Liver (tissue), 9 donors: ENCODE data around the gene PPP6R1. TPM values are rescaled to one million over a fixed set of nuclear protein-coding genes. Genes with fewer than 3 reads are reported as not detected.

Source experiments
- DNase-seq: peaks from one replicate; pipeline ENCODE4 v3.0.0-alpha.2; 2017; ENCODE audit warnings: low spot score
- H3K27ac ChIP-seq, 2 donors: one replicate each; pipeline ENCODE4 v1.7.0; 2013; ENCODE audit warnings: inconsistent platforms in 2 of 2, low read length in 2 of 2, control low read depth in 1 of 2, low read depth in 1 of 2, mild to moderate bottlenecking in 1 of 2
- H3K27me3 ChIP-seq, 4 donors: one replicate each; pipeline versions ENCODE4 v1.6.1 to v1.7.0; 2013; ENCODE audit warnings: low read length in 3 of 4, inconsistent platforms in 1 of 4, mild to moderate bottlenecking in 1 of 4, moderate library complexity in 1 of 4; ENCODE audit not compliant: control insufficient read depth in 4 of 4, insufficient read depth in 4 of 4
- H3K36me3 ChIP-seq, 4 donors: one replicate each; pipeline versions ENCODE4 v1.6.1 to v1.7.0; 2013; ENCODE audit warnings: low read length in 3 of 4, mild to moderate bottlenecking in 3 of 4, low read depth in 1 of 4, moderate library complexity in 1 of 4; ENCODE audit not compliant: control insufficient read depth in 4 of 4, insufficient read depth in 3 of 4
- H3K4me1 ChIP-seq, 4 donors: one replicate each; pipeline versions ENCODE4 v1.6.1 to v1.7.0; 2013; ENCODE audit warnings: low read length in 3 of 4, mild to moderate bottlenecking in 3 of 4, moderate library complexity in 1 of 4; ENCODE audit not compliant: control insufficient read depth in 4 of 4, insufficient read depth in 4 of 4
- H3K4me3 ChIP-seq, 3 donors: one replicate each; pipeline versions ENCODE4 v1.6.1 to v1.7.0; 2013; ENCODE audit warnings: low read length in 3 of 3, control low read depth in 1 of 3, low read depth in 1 of 3, mild to moderate bottlenecking in 1 of 3
- H3K9ac ChIP-seq, 2 donors: one replicate each; pipeline ENCODE4 v1.7.0; 2013; ENCODE audit warnings: low read length in 2 of 2, mild to moderate bottlenecking in 2 of 2, moderate library complexity in 2 of 2, control low read depth in 1 of 2, low read depth in 1 of 2
- H3K9me3 ChIP-seq, 4 donors: one replicate each; pipeline versions ENCODE4 v1.6.1 to v1.7.0; 2013; ENCODE audit warnings: low read length in 3 of 4; ENCODE audit not compliant: control insufficient read depth in 4 of 4
- CTCF ChIP-seq: fragments of 150-350 bp; IDR thresholded peaks from 2 replicates; pipeline ENCODE4 v1.5.1; 2017; ENCODE audit warnings: improper control_type of control experiment, low read depth, low read length; ENCODE audit not compliant: missing input control
- EGR1 ChIP-seq, 2 donors: IDR thresholded peaks; 2 replicates each; pipeline ENCODE4 v1.6.1; 2016 to 2018; ENCODE audit warnings: antibody characterized with exemption in 2 of 2, low read depth in 2 of 2
- FOXA1 ChIP-seq: IDR thresholded peaks from 2 replicates; pipeline ENCODE4 v1.6.1; 2016; ENCODE audit warnings: antibody characterized with exemption
- FOXA2 ChIP-seq: IDR thresholded peaks from 2 replicates; pipeline ENCODE4 v1.6.1; 2016; ENCODE audit warnings: antibody characterized with exemption
- GABPA ChIP-seq, 2 donors: IDR thresholded peaks in 1 of 2; conservative IDR thresholded peaks in 1 of 2; 2 replicates each; pipeline ENCODE4 v1.6.1; 2016; ENCODE audit warnings: antibody characterized with exemption in 2 of 2, mild to moderate bottlenecking in 1 of 2, moderate library complexity in 1 of 2
- HNF4A ChIP-seq, 2 donors: conservative IDR thresholded peaks; 2 replicates each; pipeline ENCODE4 v1.6.1; 2016; ENCODE audit warnings: antibody characterized with exemption in 2 of 2, mild to moderate bottlenecking in 2 of 2
- HNF4G ChIP-seq: IDR thresholded peaks from 2 replicates; pipeline ENCODE4 v1.6.1; 2016; ENCODE audit warnings: antibody characterized with exemption
- JUND ChIP-seq, 2 donors: IDR thresholded peaks; 2 replicates each; pipeline ENCODE4 v1.6.1; 2016; ENCODE audit warnings: antibody characterized with exemption in 2 of 2
- NR2F2 ChIP-seq: IDR thresholded peaks from 2 replicates; pipeline ENCODE4 v1.6.1; 2016; ENCODE audit warnings: antibody characterized with exemption
- RAD21 ChIP-seq, 2 donors: IDR thresholded peaks; 2 replicates each; pipeline ENCODE4 v1.6.1; 2016; ENCODE audit warnings: antibody characterized with exemption in 2 of 2, mild to moderate bottlenecking in 2 of 2
- RXRA ChIP-seq, 2 donors: IDR thresholded peaks; 2 replicates each; pipeline ENCODE4 v1.6.1; 2017 to 2018; ENCODE audit warnings: antibody characterized with exemption in 2 of 2, mild to moderate bottlenecking in 1 of 2
- SP1 ChIP-seq: IDR thresholded peaks from 2 replicates; pipeline ENCODE4 v1.6.1; 2018; ENCODE audit warnings: antibody characterized with exemption, mild to moderate bottlenecking
- TAF1 ChIP-seq: conservative IDR thresholded peaks from 2 replicates; pipeline ENCODE4 v1.6.1; 2016; ENCODE audit warnings: antibody characterized with exemption, mild to moderate bottlenecking
- YY1 ChIP-seq: IDR thresholded peaks from 2 replicates; pipeline ENCODE4 v1.6.1; 2016; ENCODE audit warnings: antibody characterized with exemption, mild to moderate bottlenecking
- WGBS: extraction: QIAGEN DNeasy Blood & Tissue Kit; methylation state at CpG from one replicate; pipeline ENCODE4 v1.1.7; 2013; 5-methylcytosine and 5-hydroxymethylcytosine counted together
- polyA plus RNA-seq, 2 donors: library from polyadenylated mRNA; stranded (reverse) in 1 of 2; unstranded in 1 of 2; fragments of 200-250 nt in 1 of 2; fragments of >200 nt in 1 of 2; fragmentation: Nextera tagmentation in 1 of 2; extraction: Ambion mirVana in 1 of 2; gene quantifications; one replicate each; pipeline versions ENCODE4 v1.2.1 to v1.2.3, GENCODE V29; 2013 to 2015
- total RNA-seq, 2 donors: library from RNA; depleted of rRNA; stranded (reverse); fragments of >200 nt; gene quantifications; one replicate each; pipeline ENCODE4 v1.2.3, GENCODE V29; 2014
- TF ChIP-seq, protein P1 (sequence below): IDR thresholded peaks from 2 replicates; pipeline ENCODE4 v1.6.1; 2016; ENCODE audit warnings: antibody characterized with exemption
- TF ChIP-seq, protein P2 (sequence below): IDR thresholded peaks from 2 replicates; pipeline ENCODE4 v1.6.1; 2016; ENCODE audit warnings: antibody characterized with exemption
- TF ChIP-seq, protein P3 (sequence below): IDR thresholded peaks from 2 replicates; pipeline ENCODE4 v1.6.1; 2016; ENCODE audit warnings: antibody characterized with exemption
- donor health status: healthy.
- donor health status: healthy.
- donor health status: healthy.
- donor health status: healthy.
- donor health status: healthy.

PPP6R1 gene
- total and polyA plus RNA-seq, 4 donors, result 5.5 to 40.1 (median 22.5) TPM

DNA sequence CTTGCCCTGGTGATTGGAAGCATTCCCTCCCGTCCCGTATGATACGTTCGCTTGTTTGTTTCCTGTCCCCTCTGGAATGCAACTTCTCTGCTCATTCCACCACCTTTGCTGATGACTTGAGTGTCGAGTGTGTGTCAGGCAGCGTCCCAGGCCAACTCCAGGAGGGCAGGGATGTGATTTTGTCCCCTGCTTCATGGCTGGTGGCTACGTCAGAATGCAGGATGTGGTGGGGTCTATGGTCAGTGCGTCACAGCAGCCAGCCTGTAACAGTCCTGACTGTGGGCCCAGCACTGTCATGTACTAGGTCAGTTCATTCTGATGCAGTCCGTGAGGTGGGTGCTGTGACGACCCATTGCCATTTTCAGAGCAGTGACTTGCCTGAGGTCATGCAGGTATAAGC is 41.2 kb upstream of the PPP6R1 start:
- peaks cover 0 to 7% (median 3%) of the 10 kb centered on the region in 4 donors for H3K4me1 ChIP-seq
- no peaks in the 10 kb centered on the region for H3K27me3 ChIP-seq
- 89% methylated on average over 10 of the region's 10 CpGs for WGBS
- H3K36me3 ChIP-seq, result no peaks in the 10 kb centered on the region
- no peaks in the 10 kb centered on the region for H3K9me3 ChIP-seq
- H3K4me3 ChIP-seq, result no peak overlapping the region
- TF ChIP-seq HNF4G, result no peak
- no peak for TF ChIP-seq JUND (IDR thresholded peaks at IDR 0.05)
- TF ChIP-seq, protein P1, sequence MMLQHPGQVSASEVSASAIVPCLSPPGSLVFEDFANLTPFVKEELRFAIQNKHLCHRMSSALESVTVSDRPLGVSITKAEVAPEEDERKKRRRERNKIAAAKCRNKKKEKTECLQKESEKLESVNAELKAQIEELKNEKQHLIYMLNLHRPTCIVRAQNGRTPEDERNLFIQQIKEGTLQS, result no peak
- TF ChIP-seq FOXA1, result no peak
- no peak for TF ChIP-seq NR2F2
- TF ChIP-seq, protein P2, sequence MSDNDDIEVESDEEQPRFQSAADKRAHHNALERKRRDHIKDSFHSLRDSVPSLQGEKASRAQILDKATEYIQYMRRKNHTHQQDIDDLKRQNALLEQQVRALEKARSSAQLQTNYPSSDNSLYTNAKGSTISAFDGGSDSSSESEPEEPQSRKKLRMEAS, result no peak
- TF ChIP-seq SP1, result no peak
- no peak for TF ChIP-seq GABPA (IDR thresholded peaks at IDR 0.05 in 1 of 2, conservative IDR thresholded peaks at IDR 0.05 in 1 of 2)
- no peak for TF ChIP-seq HNF4A (conservative IDR thresholded peaks at IDR 0.05)
- TF ChIP-seq TAF1, result no peak
- TF ChIP-seq RAD21 (IDR thresholded peaks at IDR 0.05), result no peak
- TF ChIP-seq FOXA2, result no peak
- no peak for TF ChIP-seq CTCF
- TF ChIP-seq YY1, result no peak
- TF ChIP-seq, protein P3, sequence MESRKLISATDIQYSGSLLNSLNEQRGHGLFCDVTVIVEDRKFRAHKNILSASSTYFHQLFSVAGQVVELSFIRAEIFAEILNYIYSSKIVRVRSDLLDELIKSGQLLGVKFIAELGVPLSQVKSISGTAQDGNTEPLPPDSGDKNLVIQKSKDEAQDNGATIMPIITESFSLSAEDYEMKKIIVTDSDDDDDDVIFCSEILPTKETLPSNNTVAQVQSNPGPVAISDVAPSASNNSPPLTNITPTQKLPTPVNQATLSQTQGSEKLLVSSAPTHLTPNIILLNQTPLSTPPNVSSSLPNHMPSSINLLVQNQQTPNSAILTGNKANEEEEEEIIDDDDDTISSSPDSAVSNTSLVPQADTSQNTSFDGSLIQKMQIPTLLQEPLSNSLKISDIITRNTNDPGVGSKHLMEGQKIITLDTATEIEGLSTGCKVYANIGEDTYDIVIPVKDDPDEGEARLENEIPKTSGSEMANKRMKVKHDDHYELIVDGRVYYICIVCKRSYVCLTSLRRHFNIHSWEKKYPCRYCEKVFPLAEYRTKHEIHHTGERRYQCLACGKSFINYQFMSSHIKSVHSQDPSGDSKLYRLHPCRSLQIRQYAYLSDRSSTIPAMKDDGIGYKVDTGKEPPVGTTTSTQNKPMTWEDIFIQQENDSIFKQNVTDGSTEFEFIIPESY, result no peak
- H3K9ac ChIP-seq, result no peak overlapping the region
- H3K27ac ChIP-seq, result no peak overlapping the region
- DNase-seq, result no peak

GRCh38 chr19:55297267-55297666 is 38.5 kb upstream of the PPP6R1 start:
- Histone ChIP-seq H3K9me3 (no peaks in the 10 kb centered on the region), H3K27ac (no peak overlapping the region), H3K36me3 (no peaks in the 10 kb centered on the region), H3K4me1 (peaks cover 0 to 7% (median 3%) of the 10 kb centered on the region in 4 donors), H3K4me3 (no peak overlapping the region), H3K27me3 (no peaks in the 10 kb centered on the region), H3K9ac (no peak overlapping the region)
- TF ChIP-seq CTCF (no peak), HNF4G (no peak), NR2F2 (no peak), RXRA (IDR thresholded peaks at IDR 0.05) (no peak), GABPA (IDR thresholded peaks at IDR 0.05 in 1 of 2, conservative IDR thresholded peaks at IDR 0.05 in 1 of 2) (no peak), FOXA1 (no peak), YY1 (no peak), TAF1 (no peak), JUND (IDR thresholded peaks at IDR 0.05) (no peak), EGR1 (IDR thresholded peaks at IDR 0.05; ENCODE audit: low read depth in 2 of 2) (no peak)
- TF ChIP-seq, protein P1, result no peak
- TF ChIP-seq, protein P2, result no peak
- 83% methylated on average over 10 of the region's 10 CpGs for WGBS
- DNase-seq, result no peak
